H1 (cell line): ENCODE results near the gene MX1.

Experiments
- CEBPB ChIP-seq: IDR thresholded peaks from 2 replicates; pipeline ENCODE4 v1.6.1; 2012; ENCODE audit warnings: low read depth, low read length
- CHD2 ChIP-seq: IDR thresholded peaks from 2 replicates; pipeline ENCODE4 v1.6.1; 2012; ENCODE audit warnings: low read length, improper control_type of control experiment
- EZH2 ChIP-seq: fragments of 200-600 bp; sonication (generic); IDR thresholded peaks from 2 replicates; pipeline ENCODE4 v1.7.1; 2012; ENCODE audit warnings: low read depth, mild to moderate bottlenecking, moderate library complexity, low read length, inconsistent platforms; ENCODE audit not compliant: severe bottlenecking
- GTF2F1 ChIP-seq: IDR thresholded peaks from 2 replicates; pipeline ENCODE4 v1.6.1; 2012; ENCODE audit warnings: low read depth, low read length, improper control_type of control experiment, borderline replicate concordance
- JUN ChIP-seq: IDR thresholded peaks from 2 replicates; pipeline ENCODE4 v1.6.1; 2011; ENCODE audit warnings: low read depth, mild to moderate bottlenecking, improper control_type of control experiment, low read length
- RAD21 ChIP-seq, 2 experiments: IDR thresholded peaks in 1 of 2; conservative IDR thresholded peaks in 1 of 2; 2 replicates each; pipeline ENCODE4 v1.6.1; 2011; ENCODE audit warnings: low read depth in 2 of 2, low read length in 2 of 2, improper control_type of control experiment in 1 of 2, inconsistent platforms in 1 of 2, mild to moderate bottlenecking in 1 of 2, moderate library complexity in 1 of 2
- RXRA ChIP-seq: IDR thresholded peaks from 2 replicates; pipeline ENCODE4 v1.6.1; 2011; ENCODE audit warnings: low read depth, mild to moderate bottlenecking, low read length, moderate library complexity; ENCODE audit not compliant: insufficient read depth
- TAF1 ChIP-seq: IDR thresholded peaks from 2 replicates; pipeline ENCODE4 v1.6.1; 2011; ENCODE audit warnings: mild to moderate bottlenecking, low read depth, low read length
- TF ChIP-seq, protein P1 (sequence below), 3 experiments: IDR thresholded peaks; 1 replicate in 2 of 3; 2 replicates in 1 of 3; pipeline versions ENCODE4 v1.5.1 to v1.6.1; 2011; ENCODE audit warnings: low read length in 3 of 3, mild to moderate bottlenecking in 3 of 3, inconsistent platforms in 2 of 3, low read depth in 1 of 3, moderate library complexity in 1 of 3; ENCODE audit not compliant: insufficient read depth in 1 of 3; ENCODE audit errors: control extremely low read depth in 1 of 3

DNA sequence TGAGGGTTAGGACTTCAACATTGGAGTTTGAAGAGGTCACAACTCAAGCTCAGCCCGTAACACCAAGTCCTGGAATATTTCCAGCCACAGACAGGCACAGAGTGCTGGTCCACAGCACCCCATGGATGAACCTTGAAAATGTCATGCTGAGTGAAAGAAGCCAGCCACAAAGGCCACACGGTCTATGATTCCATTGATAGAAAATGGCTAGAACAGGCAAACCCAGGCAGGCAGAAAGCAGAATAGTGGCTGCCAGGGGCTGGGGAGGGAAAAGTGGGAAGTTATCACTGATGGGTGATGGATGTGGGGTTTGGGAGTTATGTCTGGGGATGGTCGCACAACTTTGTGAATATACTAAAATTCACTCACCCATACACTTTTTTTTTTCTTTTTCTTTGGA, 21.3 kb downstream of the MX1 start:
- TF ChIP-seq, protein P1, sequence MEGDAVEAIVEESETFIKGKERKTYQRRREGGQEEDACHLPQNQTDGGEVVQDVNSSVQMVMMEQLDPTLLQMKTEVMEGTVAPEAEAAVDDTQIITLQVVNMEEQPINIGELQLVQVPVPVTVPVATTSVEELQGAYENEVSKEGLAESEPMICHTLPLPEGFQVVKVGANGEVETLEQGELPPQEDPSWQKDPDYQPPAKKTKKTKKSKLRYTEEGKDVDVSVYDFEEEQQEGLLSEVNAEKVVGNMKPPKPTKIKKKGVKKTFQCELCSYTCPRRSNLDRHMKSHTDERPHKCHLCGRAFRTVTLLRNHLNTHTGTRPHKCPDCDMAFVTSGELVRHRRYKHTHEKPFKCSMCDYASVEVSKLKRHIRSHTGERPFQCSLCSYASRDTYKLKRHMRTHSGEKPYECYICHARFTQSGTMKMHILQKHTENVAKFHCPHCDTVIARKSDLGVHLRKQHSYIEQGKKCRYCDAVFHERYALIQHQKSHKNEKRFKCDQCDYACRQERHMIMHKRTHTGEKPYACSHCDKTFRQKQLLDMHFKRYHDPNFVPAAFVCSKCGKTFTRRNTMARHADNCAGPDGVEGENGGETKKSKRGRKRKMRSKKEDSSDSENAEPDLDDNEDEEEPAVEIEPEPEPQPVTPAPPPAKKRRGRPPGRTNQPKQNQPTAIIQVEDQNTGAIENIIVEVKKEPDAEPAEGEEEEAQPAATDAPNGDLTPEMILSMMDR (IDR thresholded peaks at IDR 0.05; ENCODE audit: control extremely low read depth in 1 of 3, insufficient read depth in 1 of 3, low read depth in 1 of 3, low read length in 3 of 3) = no peak
- no peak for TF ChIP-seq GTF2F1
- TF ChIP-seq TAF1 = no peak
- TF ChIP-seq RAD21 (IDR thresholded peaks at IDR 0.05 in 1 of 2, conservative IDR thresholded peaks at IDR 0.05 in 1 of 2; ENCODE audit: low read depth in 2 of 2, low read length in 2 of 2) = no peak
- TF ChIP-seq EZH2 = no peak
- TF ChIP-seq RXRA = no peak
- TF ChIP-seq CHD2 = no peak
- TF ChIP-seq CEBPB = no peak
- no peak for TF ChIP-seq JUN
